ENCODE results near the gene OPRM1. TPM values are rescaled to one million over a fixed set of nuclear protein-coding genes. Genes with fewer than 3 reads are reported as not detected.

Gene OPRM1
- total and polyA plus RNA-seq, 2 donors (not counting 1 experiment from before 2014, with no cell fraction given): not detected

DNA sequence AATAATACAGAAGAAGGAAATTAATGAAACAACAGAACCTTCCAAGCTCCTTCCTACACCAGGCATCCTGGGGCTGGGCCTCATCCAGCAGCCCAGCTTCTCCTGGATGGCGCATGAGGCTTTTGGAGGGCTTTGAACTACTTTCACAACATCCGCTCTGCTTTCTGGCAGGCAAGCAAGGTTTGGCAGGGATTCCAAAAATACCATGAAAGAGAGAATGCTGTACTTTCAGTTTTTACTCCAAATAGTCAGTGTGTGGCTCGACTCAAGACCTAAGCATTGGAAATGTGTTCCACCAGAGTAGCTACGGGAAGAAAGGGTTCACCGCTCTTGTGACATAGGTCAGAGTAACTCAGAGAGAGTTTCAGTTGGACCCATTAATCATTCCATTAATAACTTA is 125.4 kb downstream of the OPRM1 start:
- TF ChIP-seq, protein P1, sequence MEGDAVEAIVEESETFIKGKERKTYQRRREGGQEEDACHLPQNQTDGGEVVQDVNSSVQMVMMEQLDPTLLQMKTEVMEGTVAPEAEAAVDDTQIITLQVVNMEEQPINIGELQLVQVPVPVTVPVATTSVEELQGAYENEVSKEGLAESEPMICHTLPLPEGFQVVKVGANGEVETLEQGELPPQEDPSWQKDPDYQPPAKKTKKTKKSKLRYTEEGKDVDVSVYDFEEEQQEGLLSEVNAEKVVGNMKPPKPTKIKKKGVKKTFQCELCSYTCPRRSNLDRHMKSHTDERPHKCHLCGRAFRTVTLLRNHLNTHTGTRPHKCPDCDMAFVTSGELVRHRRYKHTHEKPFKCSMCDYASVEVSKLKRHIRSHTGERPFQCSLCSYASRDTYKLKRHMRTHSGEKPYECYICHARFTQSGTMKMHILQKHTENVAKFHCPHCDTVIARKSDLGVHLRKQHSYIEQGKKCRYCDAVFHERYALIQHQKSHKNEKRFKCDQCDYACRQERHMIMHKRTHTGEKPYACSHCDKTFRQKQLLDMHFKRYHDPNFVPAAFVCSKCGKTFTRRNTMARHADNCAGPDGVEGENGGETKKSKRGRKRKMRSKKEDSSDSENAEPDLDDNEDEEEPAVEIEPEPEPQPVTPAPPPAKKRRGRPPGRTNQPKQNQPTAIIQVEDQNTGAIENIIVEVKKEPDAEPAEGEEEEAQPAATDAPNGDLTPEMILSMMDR (IDR thresholded peaks at IDR 0.05): no peak
- no peak for TF ChIP-seq EZH2 (IDR thresholded peaks at IDR 0.05; ENCODE audit: borderline replicate concordance, insufficient read depth, low read depth, low read length, poor library complexity, severe bottlenecking)
- H3K27me3 ChIP-seq (replicated peaks in 1 of 4; ENCODE audit: control extremely low read depth in 1 of 4, control insufficient read depth in 3 of 4, insufficient read depth in 4 of 4, low read length in 3 of 4): no peaks in the 10 kb centered on the region
- no peak overlapping the region for H3K4me2 ChIP-seq (replicated peaks; ENCODE audit: low read depth, low read length, poor library complexity, severe bottlenecking)
- 40% methylated on average over 2 of the region's 5 CpGs for WGBS (ENCODE audit: insufficient coverage)
- peaks cover 0 to 5% (median 0%) of the 10 kb centered on the region in 3 donors for H3K9me3 ChIP-seq (ENCODE audit: control extremely low read depth in 1 of 3, control insufficient read depth in 2 of 3, insufficient read depth in 1 of 3, low read length in 2 of 3)
- no peak overlapping the region for H3K4me3 ChIP-seq (ENCODE audit: control extremely low read depth in 1 of 5, extremely low read depth in 1 of 5, insufficient read depth in 1 of 5, low read depth in 2 of 5, low read length in 4 of 5)
- H3K27me3 Mint-ChIP-seq: peaks cover under 1% of the 10 kb centered on the region
- H3K4me1 ChIP-seq (ENCODE audit: control insufficient read depth in 2 of 2, insufficient read depth in 2 of 2, low read length in 2 of 2): no peaks in the 10 kb centered on the region
- H3K27ac ChIP-seq (ENCODE audit: low read length in 2 of 2): no peak overlapping the region
- no peaks in the 10 kb centered on the region for H3K36me3 ChIP-seq (replicated peaks in 1 of 2; ENCODE audit: control extremely low read depth in 1 of 2, control insufficient read depth in 1 of 2, extremely low read depth in 1 of 2, insufficient read depth in 2 of 2, low read length in 1 of 2)
- ATAC-seq (ENCODE audit: low read depth) (no peak), DNase-seq (no peak)
- H4K20me1 ChIP-seq (ENCODE audit: control insufficient read depth, insufficient read depth, low read length, poor library complexity, severe bottlenecking): no peaks in the 10 kb centered on the region
- H3K9ac ChIP-seq (ENCODE audit: low read length): no peak overlapping the region
- H3K9me3 Mint-ChIP-seq (ENCODE audit: insufficient read depth): no peaks in the 10 kb centered on the region
- no peak overlapping the region for H3K27ac Mint-ChIP-seq
- ChIA-PET CTCF (no interaction called here), POLR2A (no interaction called here)
- no peak overlapping the region for H2AFZ ChIP-seq (ENCODE audit: insufficient read depth, low read depth, low read length, poor library complexity, severe bottlenecking)
- intact Hi-C loops (cut with micrococcal nuclease): no loop called here
- no peaks in the 10 kb centered on the region for H3K79me2 ChIP-seq (ENCODE audit: control insufficient read depth, insufficient read depth, low read length)
- H3K4me1 Mint-ChIP-seq: no peaks in the 10 kb centered on the region
- no peak overlapping the region for H3K4me3 Mint-ChIP-seq

DNA sequence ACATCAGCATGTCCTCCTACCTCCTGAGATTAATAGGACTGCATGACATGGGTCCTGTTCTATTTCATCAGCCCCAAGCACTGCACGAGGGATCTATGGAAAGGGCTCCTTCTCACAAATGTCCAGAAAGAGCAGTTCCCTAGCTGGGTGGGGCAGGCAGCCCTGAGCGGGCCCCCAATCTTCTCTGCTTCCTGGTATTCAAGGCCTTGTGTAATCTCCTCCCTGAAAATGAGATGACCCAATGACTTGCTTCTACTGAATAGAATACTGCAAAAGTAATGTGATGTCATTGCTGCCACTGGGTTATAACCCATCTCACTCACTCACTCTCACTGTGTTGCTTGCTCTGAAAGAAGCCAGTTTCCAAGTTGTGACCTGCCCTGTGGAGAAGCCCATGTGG is 126.4 kb downstream of the OPRM1 start:
- CTCF ChIA-PET: interaction anchor here (0.8 kb wide), 1 partner anchor 11 kb away, joined by 3 read pairs; no protein-coding TSS in a partner anchor
- no peaks in the 10 kb centered on the region for H3K27me3 ChIP-seq (replicated peaks in 1 of 4; ENCODE audit: control extremely low read depth in 1 of 4, control insufficient read depth in 3 of 4, insufficient read depth in 4 of 4, low read length in 3 of 4)
- no peak overlapping the region for H3K4me2 ChIP-seq (replicated peaks; ENCODE audit: low read depth, low read length, poor library complexity, severe bottlenecking)
- DNase-seq: no peak
- H3K27ac ChIP-seq (ENCODE audit: low read length in 2 of 2): no peak overlapping the region
- intact Hi-C loops (cut with micrococcal nuclease): no loop called here
- TF ChIP-seq EZH2 (IDR thresholded peaks at IDR 0.05; ENCODE audit: borderline replicate concordance, insufficient read depth, low read depth, low read length, poor library complexity, severe bottlenecking): no peak
- TF ChIP-seq, protein P1 (IDR thresholded peaks at IDR 0.05): no peak
- H3K27ac Mint-ChIP-seq: no peak overlapping the region
- H3K36me3 ChIP-seq (replicated peaks in 1 of 2; ENCODE audit: control extremely low read depth in 1 of 2, control insufficient read depth in 1 of 2, extremely low read depth in 1 of 2, insufficient read depth in 2 of 2, low read length in 1 of 2): no peaks in the 10 kb centered on the region
- peaks cover 0 to 5% (median 0%) of the 10 kb centered on the region in 3 donors for H3K9me3 ChIP-seq (ENCODE audit: control extremely low read depth in 1 of 3, control insufficient read depth in 2 of 3, insufficient read depth in 1 of 3, low read length in 2 of 3)
- WGBS (ENCODE audit: insufficient coverage): 100% methylated on average over 2 of the region's 2 CpGs
- H2AFZ ChIP-seq (ENCODE audit: insufficient read depth, low read depth, low read length, poor library complexity, severe bottlenecking): no peak overlapping the region
- no peak overlapping the region for H3K4me3 Mint-ChIP-seq
- peaks cover 4% of the 10 kb centered on the region for H3K27me3 Mint-ChIP-seq
- no peak for ATAC-seq (ENCODE audit: low read depth)
- no peaks in the 10 kb centered on the region for H4K20me1 ChIP-seq (ENCODE audit: control insufficient read depth, insufficient read depth, low read length, poor library complexity, severe bottlenecking)
- POLR2A ChIA-PET: no interaction called here
- no peak overlapping the region for H3K9ac ChIP-seq (ENCODE audit: low read length)
- no peak overlapping the region for H3K4me3 ChIP-seq (ENCODE audit: control extremely low read depth in 1 of 5, extremely low read depth in 1 of 5, insufficient read depth in 1 of 5, low read depth in 2 of 5, low read length in 4 of 5)
- no peaks in the 10 kb centered on the region for H3K79me2 ChIP-seq (ENCODE audit: control insufficient read depth, insufficient read depth, low read length)
- no peaks in the 10 kb centered on the region for H3K4me1 Mint-ChIP-seq
- H3K9me3 Mint-ChIP-seq (ENCODE audit: insufficient read depth): no peaks in the 10 kb centered on the region
- H3K4me1 ChIP-seq (ENCODE audit: control insufficient read depth in 2 of 2, insufficient read depth in 2 of 2, low read length in 2 of 2): no peaks in the 10 kb centered on the region
